ENCODE results near the gene PLA2G2C. TPM values are rescaled to one million over a fixed set of nuclear protein-coding genes. Genes with fewer than 3 reads are reported as not detected.

Gene PLA2G2C
- polyA plus RNA-seq, 3 donors, result not detected

GRCh38 chr1:20168564-20169491 lies 17.5 kb downstream of the PLA2G2C start:
- 69 to 73% (median 72%) methylated on average over 9 of the region's 9 CpGs for WGBS, 3 donors

GRCh38 chr1:20167126-20167525 lies 19.2 kb downstream of the PLA2G2C start:
- 66 to 93% (median 91%) methylated on average over 8 of the region's 8 CpGs for WGBS, 3 donors

More at GRCh38 chr1:20168564-20169491, 17.5 kb downstream of the PLA2G2C start:
- H3K27ac ChIP-seq (ENCODE audit: low read depth, low read length), result no peak overlapping the region

GRCh38 chr1:20166051-20166450 lies 20.3 kb downstream of the PLA2G2C start:
- no peak overlapping the region for H3K27ac ChIP-seq (ENCODE audit: low read depth, low read length)
- WGBS, 3 donors, result 59 to 61% (median 59%) methylated on average over 16 to 17 of the region's 17 CpGs

More at GRCh38 chr1:20167126-20167525, 19.2 kb downstream of the PLA2G2C start:
- H3K27ac ChIP-seq (ENCODE audit: low read depth, low read length), result no peak overlapping the region

GRCh38 chr1:20165522-20165951 lies 20.8 kb downstream of the PLA2G2C start:
- H3K27ac ChIP-seq (ENCODE audit: low read depth, low read length), result no peak overlapping the region
- 79 to 85% (median 79%) methylated on average over 16 of the region's 16 CpGs for WGBS, 3 donors

- 54 to 79% (median 54%) methylated on average over 15 of the region's 15 CpGs for WGBS, 3 donors
Measured at GRCh38 chr1:20164694-20165202, 21.6 kb downstream of the PLA2G2C start.

GRCh38 chr1:20160034-20160433 lies 26.3 kb downstream of the PLA2G2C start:
- 56 to 82% (median 64%) methylated on average over 1 of the region's 1 CpG for WGBS, 3 donors
- H3K27ac ChIP-seq (ENCODE audit: low read depth, low read length), result no peak overlapping the region

More at GRCh38 chr1:20164694-20165202, 21.6 kb downstream of the PLA2G2C start:
- H3K27ac ChIP-seq (ENCODE audit: low read depth, low read length), result no peak overlapping the region

GRCh38 chr1:20158358-20159070 lies 27.8 kb downstream of the PLA2G2C start:
- 84 to 88% (median 84%) methylated on average over 7 of the region's 7 CpGs for WGBS, 3 donors

GRCh38 chr1:20154301-20154831 lies 32.0 kb downstream of the PLA2G2C start:
- WGBS, 3 donors, result 41 to 82% (median 81%) methylated on average over 18 of the region's 18 CpGs
- H3K27ac ChIP-seq (ENCODE audit: low read depth, low read length), result no peak overlapping the region

More at GRCh38 chr1:20158358-20159070, 27.8 kb downstream of the PLA2G2C start:
- no peak overlapping the region for H3K27ac ChIP-seq (ENCODE audit: low read depth, low read length)

- no peak overlapping the region for H3K27ac ChIP-seq (ENCODE audit: low read depth, low read length)
- WGBS, 3 donors, result 32 to 69% (median 45%) methylated on average over 6 of the region's 6 CpGs
Measured at GRCh38 chr1:20153000-20153418, 33.3 kb downstream of the PLA2G2C start.

- no peak overlapping the region for H3K27ac ChIP-seq (ENCODE audit: low read depth, low read length)
Measured at GRCh38 chr1:20152599-20152930, 33.8 kb downstream of the PLA2G2C start.

GRCh38 chr1:20151906-20152598 lies 34.3 kb downstream of the PLA2G2C start:
- 3 to 11% (median 5%) methylated on average over 25 to 29 of the region's 29 CpGs for WGBS, 3 donors
- no peak overlapping the region for H3K27ac ChIP-seq (ENCODE audit: low read depth, low read length)

More at GRCh38 chr1:20152599-20152930, 33.8 kb downstream of the PLA2G2C start:
- WGBS, 3 donors, result 50 to 61% (median 60%) methylated on average over 7 of the region's 7 CpGs

- 84 to 90% (median 87%) methylated on average over 5 to 6 of the region's 6 CpGs for WGBS, 3 donors
- no peak overlapping the region for H3K27ac ChIP-seq (ENCODE audit: low read depth, low read length)
Measured at GRCh38 chr1:20150969-20151368, 35.3 kb downstream of the PLA2G2C start.

- WGBS, 3 donors, result 83 to 90% (median 84%) methylated on average over 8 of the region's 8 CpGs
- no peak overlapping the region for H3K27ac ChIP-seq (ENCODE audit: low read depth, low read length)
Measured at GRCh38 chr1:20150326-20150705, 36.0 kb downstream of the PLA2G2C start.

GRCh38 chr1:20149601-20150325 lies 36.6 kb downstream of the PLA2G2C start:
- no peak overlapping the region for H3K27ac ChIP-seq (ENCODE audit: low read depth, low read length)
- 77 to 88% (median 87%) methylated on average over 25 to 27 of the region's 27 CpGs for WGBS, 3 donors

GRCh38 chr1:20148571-20149500 lies 37.5 kb downstream of the PLA2G2C start:
- H3K27ac ChIP-seq (ENCODE audit: low read depth, low read length), result no peak overlapping the region
- 84 to 93% (median 88%) methylated on average over 12 to 13 of the region's 13 CpGs for WGBS, 3 donors

- 66 to 86% (median 81%) methylated on average over 13 of the region's 13 CpGs for WGBS, 3 donors
- H3K27ac ChIP-seq (ENCODE audit: low read depth, low read length), result no peak overlapping the region
Measured at GRCh38 chr1:20147846-20148570, 38.3 kb downstream of the PLA2G2C start.

Data from adipose tissue (tissue), 3 donors.